CD14-positive monocyte (primary cell): Measurements from ENCODE around the gene SLC25A48. TPM values are rescaled to one million over a fixed set of nuclear protein-coding genes. Genes with fewer than 3 reads are reported as not detected.
A peak's percentile ranks its signal among the peaks of the same experiment; 100 is the strongest.

ENCODE experiments used
- DNase-seq, 3 donors: peaks; one replicate each; pipeline ENCODE4 v3.0.0-alpha.2; 2011 to 2022
- H2AFZ ChIP-seq: 2 replicates; pipeline ENCODE4 v1.6.0; 2012; ENCODE audit warnings: mild to moderate bottlenecking, low read depth, low read length, inconsistent platforms; ENCODE audit not compliant: insufficient read depth, poor library complexity, severe bottlenecking
- H3K27ac ChIP-seq, 2 donors: 1 replicate in 1 of 2; 2 replicates in 1 of 2; pipeline ENCODE4 v1.5.1; 2012 to 2013; ENCODE audit warnings: low read length in 2 of 2, control low read depth in 1 of 2, inconsistent platforms in 1 of 2, low read depth in 1 of 2, mild to moderate bottlenecking in 1 of 2
- H3K27me3 ChIP-seq, 2 donors: one replicate each; pipeline versions ENCODE4 v1.6.0 to v1.6.1; 2011 to 2013; ENCODE audit warnings: low read length in 2 of 2; ENCODE audit not compliant: control insufficient read depth in 2 of 2, insufficient read depth in 2 of 2
- H3K36me3 ChIP-seq, 2 donors: replicated peaks in 1 of 2; 1 replicate in 1 of 2; 2 replicates in 1 of 2; pipeline versions ENCODE4 v1.5.1 to v1.6.1; 2012 to 2013; ENCODE audit warnings: low read length in 2 of 2, control low read depth in 1 of 2, inconsistent platforms in 1 of 2, mild to moderate bottlenecking in 1 of 2; ENCODE audit not compliant: insufficient read depth in 2 of 2, control insufficient read depth in 1 of 2
- H3K4me1 ChIP-seq, 2 donors: 1 replicate in 1 of 2; 2 replicates in 1 of 2; pipeline versions ENCODE4 v1.5.1 to v1.6.1; 2012 to 2013; ENCODE audit warnings: low read length in 2 of 2, control low read depth in 1 of 2, inconsistent platforms in 1 of 2, mild to moderate bottlenecking in 1 of 2, moderate library complexity in 1 of 2; ENCODE audit not compliant: insufficient read depth in 2 of 2, control insufficient read depth in 1 of 2
- H3K4me2 ChIP-seq: replicated peaks from 2 replicates; pipeline ENCODE3; 2012; ENCODE audit warnings: low read length, moderate library complexity, mild to moderate bottlenecking; ENCODE audit not compliant: poor library complexity, severe bottlenecking; ENCODE audit errors: extremely low read depth
- H3K4me3 ChIP-seq, 3 experiments: fragments of 200-600 bp in 1 of 3; sonication (generic) in 1 of 3; replicated peaks in 1 of 3; 1 replicate in 2 of 3; 2 replicates in 1 of 3; pipeline ENCODE4 v1.5.1; 2011 to 2013; ENCODE audit warnings: low read length in 3 of 3, mild to moderate bottlenecking in 3 of 3, control low read depth in 2 of 3, low read depth in 2 of 3, inconsistent platforms in 1 of 3, moderate library complexity in 1 of 3
- H3K79me2 ChIP-seq: 2 replicates; pipeline ENCODE4 v1.6.0; 2012; ENCODE audit warnings: mild to moderate bottlenecking, control low read depth, inconsistent platforms, low read length, moderate library complexity; ENCODE audit not compliant: insufficient read depth
- H3K9ac ChIP-seq: 2 replicates; pipeline ENCODE4 v1.6.0; 2017; ENCODE audit warnings: low read length, mild to moderate bottlenecking; ENCODE audit not compliant: insufficient read depth, poor library complexity, severe bottlenecking
- H3K9me3 ChIP-seq, 2 donors: replicated peaks in 1 of 2; 1 replicate in 1 of 2; 2 replicates in 1 of 2; pipeline versions ENCODE4 v1.5.1 to v1.6.1; 2012 to 2013; ENCODE audit warnings: low read length in 2 of 2, control low read depth in 1 of 2; ENCODE audit not compliant: control insufficient read depth in 1 of 2, insufficient read depth in 1 of 2
- H4K20me1 ChIP-seq: 2 replicates; pipeline ENCODE4 v1.6.0; 2012; ENCODE audit warnings: mild to moderate bottlenecking, low read length, control low read depth, moderate library complexity; ENCODE audit not compliant: insufficient read depth
- H3K27ac Mint-ChIP-seq, 7 donors: one replicate each; pipeline ENCODE4 v1.8.0; 2020; ENCODE audit warnings: mild to moderate bottlenecking in 7 of 7, mixed read lengths in 7 of 7, moderate library complexity in 6 of 7, inconsistent platforms in 2 of 7
- H3K27me3 Mint-ChIP-seq, 3 donors: one replicate each; pipeline ENCODE4 v1.8.0; 2021 to 2022; ENCODE audit warnings: low read depth in 3 of 3, mild to moderate bottlenecking in 3 of 3, mixed read lengths in 3 of 3, moderate library complexity in 3 of 3, inconsistent platforms in 1 of 3
- H3K36me3 Mint-ChIP-seq, 2 donors: one replicate each; pipeline ENCODE4 v1.8.0; 2020; ENCODE audit warnings: mixed read lengths in 2 of 2, inconsistent platforms in 1 of 2, mild to moderate bottlenecking in 1 of 2
- H3K4me1 Mint-ChIP-seq: one replicate; pipeline ENCODE4 v1.8.0; 2020; ENCODE audit warnings: mild to moderate bottlenecking, mixed read lengths
- H3K4me3 Mint-ChIP-seq, 2 donors: one replicate each; pipeline ENCODE4 v1.8.0; 2020; ENCODE audit warnings: mild to moderate bottlenecking in 2 of 2, mixed read lengths in 2 of 2, moderate library complexity in 1 of 2
- H3K9me3 Mint-ChIP-seq, 7 donors: one replicate each; pipeline ENCODE4 v1.8.0; 2020 to 2022; ENCODE audit warnings: mixed read lengths in 7 of 7, mild to moderate bottlenecking in 6 of 7, moderate library complexity in 6 of 7, inconsistent platforms in 2 of 7
- CTCF ChIP-seq: fragments of 200-600 bp; IDR thresholded peaks from one replicate; pipeline ENCODE4 v1.8.0; 2022; ENCODE audit warnings: antibody characterized with exemption, mild to moderate bottlenecking
- WGBS: methylation state at CpG from one replicate; pipeline ENCODE4 v1.1.5; 2013; ENCODE audit warnings: missing lambda C conversion rate; ENCODE audit not compliant: insufficient coverage; 5-methylcytosine and 5-hydroxymethylcytosine counted together
- intact Hi-C, 2 donors: fragments of 100-400 bp; cut with micrococcal nuclease; formaldehyde crosslinking; loops; one replicate each; pipeline versions ENCODE4 v1.15.0 to v1.15.1; 2023
- polyA plus RNA-seq, 3 donors: library from polyadenylated mRNA; depleted of rRNA in 1 of 3; unstranded in 2 of 3; stranded (reverse) in 1 of 3; fragments of 300-500 nt in 2 of 3; fragments of >200 nt in 1 of 3; fragmentation: Illumina TruSeq in 2 of 3; gene quantifications; 1 replicate in 2 of 3; 2 replicates in 1 of 3; pipeline ENCODE4 v1.2.3, GENCODE V29; 2012 to 2021

SLC25A48 gene
- polyA plus RNA-seq, 3 donors, result not detected

DNA sequence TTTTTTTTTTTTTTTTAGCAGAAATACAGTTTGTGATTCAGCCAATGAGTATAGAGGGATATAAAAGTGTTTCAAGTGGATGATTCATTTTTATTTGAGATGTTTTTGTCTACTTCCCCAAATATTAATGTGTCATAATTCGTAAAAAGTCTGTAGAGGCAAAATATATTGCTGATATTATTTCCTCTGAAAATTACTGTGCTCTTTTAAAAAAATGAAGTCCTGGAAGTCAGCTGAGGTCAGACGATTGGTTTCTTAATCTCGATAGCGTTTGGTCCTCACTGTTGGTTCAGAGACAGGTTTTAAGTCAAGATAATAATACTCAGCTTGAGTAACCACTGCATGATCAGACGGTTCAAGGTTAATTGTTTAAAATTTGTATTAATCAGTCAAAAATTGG, 41.7 kb downstream of the SLC25A48 start:
- Mint-ChIP-seq H3K4me1 (peaks cover 2% of the 10 kb centered on the region), H3K27ac (no peak overlapping the region), H3K36me3 (no peaks in the 10 kb centered on the region), H3K4me3 (no peak overlapping the region), H3K9me3 (no peaks in the 10 kb centered on the region), H3K27me3 (peaks cover 6 to 20% (median 14%) of the 10 kb centered on the region in 3 donors)
- H3K36me3 ChIP-seq, result no peaks in the 10 kb centered on the region
- H3K9me3 ChIP-seq, result no peaks in the 10 kb centered on the region
- no peak overlapping the region for H3K4me3 ChIP-seq
- DNase-seq, result peak in 1 of 3 donors; percentile 7
- no peaks in the 10 kb centered on the region for H4K20me1 ChIP-seq
- 44% methylated on average over 3 of the region's 5 CpGs for WGBS
- no peak overlapping the region for H3K4me2 ChIP-seq
- no peaks in the 10 kb centered on the region for H3K27me3 ChIP-seq
- intact Hi-C loops, result no loop called here
- no peak overlapping the region for H2AFZ ChIP-seq
- no peak overlapping the region for H3K9ac ChIP-seq
- no peaks in the 10 kb centered on the region for H3K79me2 ChIP-seq
- no peak overlapping the region for H3K27ac ChIP-seq
- H3K4me1 ChIP-seq, result no peaks in the 10 kb centered on the region
- no peak for TF ChIP-seq CTCF

DNA sequence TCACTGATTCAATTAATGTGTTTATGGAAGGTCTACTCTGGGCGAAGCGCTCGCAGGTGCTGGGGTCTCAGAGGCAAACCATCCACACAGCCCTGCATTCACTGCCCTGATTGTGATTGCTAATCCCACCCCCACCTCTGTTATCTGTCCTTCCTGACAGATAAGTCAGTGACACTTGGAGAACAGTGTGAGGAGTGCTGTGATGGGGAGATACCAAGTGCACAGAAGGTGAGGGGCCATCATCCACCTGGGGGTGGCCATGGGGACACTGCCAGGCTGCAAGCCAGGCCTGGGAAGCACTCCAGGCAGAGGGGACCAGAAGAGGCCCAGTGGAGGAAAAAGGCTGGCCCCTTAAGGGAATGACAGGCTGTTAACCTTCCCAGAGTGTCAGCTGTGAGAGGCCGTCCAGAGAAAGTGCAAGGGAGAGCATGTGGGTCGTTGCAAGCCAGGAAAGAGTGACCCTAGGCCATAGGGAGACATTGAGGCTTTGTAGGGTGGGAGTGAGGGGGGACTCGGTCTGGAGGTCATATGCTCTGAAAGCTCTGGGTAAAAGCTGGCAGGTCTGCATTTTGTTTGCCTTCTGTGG, 43.2 kb downstream of the SLC25A48 start:
- no peak overlapping the region for H3K4me3 ChIP-seq
- H3K27ac ChIP-seq, result no peak overlapping the region
- H3K36me3 Mint-ChIP-seq, result no peaks in the 10 kb centered on the region
- peaks cover 6 to 20% (median 16%) of the 10 kb centered on the region in 3 donors for H3K27me3 Mint-ChIP-seq
- H4K20me1 ChIP-seq, result no peaks in the 10 kb centered on the region
- H3K4me1 Mint-ChIP-seq, result peaks cover 2% of the 10 kb centered on the region
- no peak overlapping the region for H3K4me2 ChIP-seq
- no peaks in the 10 kb centered on the region for H3K9me3 ChIP-seq
- H3K27ac Mint-ChIP-seq, result no peak overlapping the region
- no peak overlapping the region for H3K9ac ChIP-seq
- no peaks in the 10 kb centered on the region for H3K36me3 ChIP-seq
- intact Hi-C loops, result no loop called here
- no peak for DNase-seq
- H3K4me1 ChIP-seq, result no peaks in the 10 kb centered on the region
- no peaks in the 10 kb centered on the region for H3K79me2 ChIP-seq
- no peaks in the 10 kb centered on the region for H3K9me3 Mint-ChIP-seq
- WGBS, result 69% methylated on average over 3 of the region's 6 CpGs
- H2AFZ ChIP-seq, result no peak overlapping the region
- H3K4me3 Mint-ChIP-seq, result no peak overlapping the region
- H3K27me3 ChIP-seq, result peaks cover 0 to under 1% of the 10 kb centered on the region in 2 donors
- TF ChIP-seq CTCF, result no peak
